Stimulated activated naive B cell treated with anti-CD40 and anti-IgM and Interleukin-4, amounts not matched to agents 10 μg/mL and 1 μg/mL and 100 μg/mL, for 72 hours (primary cell): ENCODE results near the gene NPEPL1.
A peak's percentile ranks its signal among the peaks of the same experiment; 100 is the strongest.

Experiments
- ATAC-seq, 2 donors: fragments of 150-1000 bp; cut with Tn5 transposase; replicated peaks; 2 replicates each; pipeline ENCODE4 v1.10.0; 2021; ENCODE audit warnings: moderate library complexity in 1 of 2
- DNase-seq: peaks from one replicate; pipeline ENCODE4 v3.0.0; 2021
- H3K27ac Mint-ChIP-seq: one replicate; pipeline ENCODE4 v1.8.0; 2022; ENCODE audit warnings: mild to moderate bottlenecking, mixed read lengths
- H3K27me3 Mint-ChIP-seq, 2 donors: one replicate each; pipeline ENCODE4 v1.8.0; 2022; ENCODE audit warnings: mixed read lengths in 2 of 2
- H3K36me3 Mint-ChIP-seq, 2 donors: one replicate each; pipeline ENCODE4 v1.8.0; 2022; ENCODE audit warnings: mixed read lengths in 2 of 2, mild to moderate bottlenecking in 1 of 2
- H3K4me1 Mint-ChIP-seq, 2 donors: one replicate each; pipeline ENCODE4 v1.8.0; 2022; ENCODE audit warnings: mixed read lengths in 2 of 2, mild to moderate bottlenecking in 1 of 2
- H3K4me3 Mint-ChIP-seq, 2 donors: one replicate each; pipeline ENCODE4 v1.8.0; 2022; ENCODE audit warnings: mild to moderate bottlenecking in 2 of 2, mixed read lengths in 2 of 2, moderate library complexity in 1 of 2
- H3K9me3 Mint-ChIP-seq, 2 donors: one replicate each; pipeline ENCODE4 v1.8.0; 2022; ENCODE audit warnings: mixed read lengths in 2 of 2, mild to moderate bottlenecking in 1 of 2

NPEPL1 gene

GRCh38 chr20:58665606-58666005 is 27.0 kb upstream of the NPEPL1 start:
- Mint-ChIP-seq H3K4me1 (peaks cover 13 to 38% of the 10 kb centered on the region in 2 donors), H3K36me3 (peaks cover 19 to 55% of the 10 kb centered on the region in 2 donors), H3K4me3 (no peak overlapping the region), H3K27ac (no peak overlapping the region), H3K9me3 (no peaks in the 10 kb centered on the region), H3K27me3 (no peaks in the 10 kb centered on the region)
- ATAC-seq (no peak), DNase-seq (no peak)

- H3K9me3 Mint-ChIP-seq, result no peaks in the 10 kb centered on the region
- H3K36me3 Mint-ChIP-seq, result peaks cover 17 to 49% of the 10 kb centered on the region in 2 donors
- DNase-seq, result no peak
- H3K27me3 Mint-ChIP-seq, result no peaks in the 10 kb centered on the region
- ATAC-seq, result no peak
- no peak overlapping the region for H3K4me3 Mint-ChIP-seq
- no peak overlapping the region for H3K27ac Mint-ChIP-seq
- peaks cover 8 to 27% of the 10 kb centered on the region in 2 donors for H3K4me1 Mint-ChIP-seq
Measured at GRCh38 chr20:58666702-58667101, 25.9 kb upstream of the NPEPL1 start.

- no peak for ATAC-seq
- Mint-ChIP-seq H3K4me1 (peaks cover 8 to 22% of the 10 kb centered on the region in 2 donors), H3K27me3 (no peaks in the 10 kb centered on the region), H3K36me3 (peaks cover 17 to 46% of the 10 kb centered on the region in 2 donors), H3K9me3 (no peaks in the 10 kb centered on the region), H3K4me3 (no peak overlapping the region), H3K27ac (no peak overlapping the region)
- DNase-seq, result no peak
Measured at GRCh38 chr20:58667975-58668374, 24.6 kb upstream of the NPEPL1 start.

GRCh38 chr20:58668901-58669286 is 23.7 kb upstream of the NPEPL1 start:
- ATAC-seq, result no peak
- Mint-ChIP-seq H3K27me3 (no peaks in the 10 kb centered on the region), H3K4me3 (no peak overlapping the region), H3K36me3 (peaks cover 20 to 47% of the 10 kb centered on the region in 2 donors), H3K27ac (no peak overlapping the region), H3K4me1 (peaks cover 7 to 22% of the 10 kb centered on the region in 2 donors), H3K9me3 (no peaks in the 10 kb centered on the region)
- DNase-seq, result no peak

- DNase-seq (no peak), ATAC-seq (peak; percentile 52 to 55)
- Mint-ChIP-seq H3K27me3 (no peaks in the 10 kb centered on the region), H3K36me3 (peaks cover 20 to 50% of the 10 kb centered on the region in 2 donors), H3K4me3 (no peak overlapping the region), H3K9me3 (no peaks in the 10 kb centered on the region), H3K4me1 (peaks cover 7 to 22% of the 10 kb centered on the region in 2 donors), H3K27ac (no peak overlapping the region)
Measured at GRCh38 chr20:58669287-58670006, 23.2 kb upstream of the NPEPL1 start.

- H3K4me3 Mint-ChIP-seq, result no peak overlapping the region
- no peak overlapping the region for H3K27ac Mint-ChIP-seq
- H3K36me3 Mint-ChIP-seq, result peaks cover 20 to 54% of the 10 kb centered on the region in 2 donors
- no peaks in the 10 kb centered on the region for H3K27me3 Mint-ChIP-seq
- peaks cover 7 to 20% of the 10 kb centered on the region in 2 donors for H3K4me1 Mint-ChIP-seq
- ATAC-seq (no peak), DNase-seq (no peak)
- H3K9me3 Mint-ChIP-seq, result no peaks in the 10 kb centered on the region
Measured at GRCh38 chr20:58670102-58670501, 22.5 kb upstream of the NPEPL1 start.

GRCh38 chr20:58670659-58671058 is 21.9 kb upstream of the NPEPL1 start:
- peaks cover 25 to 57% of the 10 kb centered on the region in 2 donors for H3K36me3 Mint-ChIP-seq

GRCh38 chr20:58673119-58673518 is 19.5 kb upstream of the NPEPL1 start:
- peaks cover 7 to 13% of the 10 kb centered on the region in 2 donors for H3K4me1 Mint-ChIP-seq

More at GRCh38 chr20:58670659-58671058, 21.9 kb upstream of the NPEPL1 start:
- no peak overlapping the region for H3K4me3 Mint-ChIP-seq
- ATAC-seq (no peak), DNase-seq (no peak)
- no peak overlapping the region for H3K27ac Mint-ChIP-seq
- no peaks in the 10 kb centered on the region for H3K9me3 Mint-ChIP-seq
- peaks cover 7 to 14% of the 10 kb centered on the region in 2 donors for H3K4me1 Mint-ChIP-seq
- no peaks in the 10 kb centered on the region for H3K27me3 Mint-ChIP-seq

GRCh38 chr20:58675146-58675584 is 17.4 kb upstream of the NPEPL1 start:
- Mint-ChIP-seq H3K9me3 (no peaks in the 10 kb centered on the region), H3K27ac (no peak overlapping the region), H3K4me1 (peaks cover 0 to 3% of the 10 kb centered on the region in 2 donors), H3K4me3 (no peak overlapping the region), H3K27me3 (no peaks in the 10 kb centered on the region), H3K36me3 (peaks cover 34 to 67% of the 10 kb centered on the region in 2 donors)
- DNase-seq, result no peak
- no peak for ATAC-seq

More at GRCh38 chr20:58673119-58673518, 19.5 kb upstream of the NPEPL1 start:
- no peak for ATAC-seq
- H3K27me3 Mint-ChIP-seq, result no peaks in the 10 kb centered on the region
- H3K4me3 Mint-ChIP-seq, result no peak overlapping the region
- peaks cover 27 to 57% of the 10 kb centered on the region in 2 donors for H3K36me3 Mint-ChIP-seq
- H3K9me3 Mint-ChIP-seq, result no peaks in the 10 kb centered on the region
- H3K27ac Mint-ChIP-seq, result no peak overlapping the region
- no peak for DNase-seq

GRCh38 chr20:58675641-58676040 is 17.0 kb upstream of the NPEPL1 start:
- H3K36me3 Mint-ChIP-seq, result peaks cover 32 to 67% of the 10 kb centered on the region in 2 donors
- DNase-seq (no peak), ATAC-seq (no peak)
- no peaks in the 10 kb centered on the region for H3K9me3 Mint-ChIP-seq
- H3K27ac Mint-ChIP-seq, result no peak overlapping the region
- no peak overlapping the region for H3K4me3 Mint-ChIP-seq
- no peaks in the 10 kb centered on the region for H3K27me3 Mint-ChIP-seq
- H3K4me1 Mint-ChIP-seq, result peaks cover 0 to 1% of the 10 kb centered on the region in 2 donors

GRCh38 chr20:58676161-58676560 is 16.4 kb upstream of the NPEPL1 start:
- no peaks in the 10 kb centered on the region for H3K27me3 Mint-ChIP-seq
- peaks cover 0 to 1% of the 10 kb centered on the region in 2 donors for H3K4me1 Mint-ChIP-seq
- no peak for DNase-seq
- no peak overlapping the region for H3K4me3 Mint-ChIP-seq
- H3K9me3 Mint-ChIP-seq, result no peaks in the 10 kb centered on the region
- peaks cover 30 to 69% of the 10 kb centered on the region in 2 donors for H3K36me3 Mint-ChIP-seq
- no peak for ATAC-seq
- no peak overlapping the region for H3K27ac Mint-ChIP-seq

- H3K27ac Mint-ChIP-seq, result no peak overlapping the region
Measured at GRCh38 chr20:58677079-58677604, 15.5 kb upstream of the NPEPL1 start.

GRCh38 chr20:58677808-58678207 is 14.8 kb upstream of the NPEPL1 start:
- no peaks in the 10 kb centered on the region for H3K9me3 Mint-ChIP-seq
- H3K27me3 Mint-ChIP-seq, result no peaks in the 10 kb centered on the region
- H3K36me3 Mint-ChIP-seq, result peaks cover 29 to 71% of the 10 kb centered on the region in 2 donors
- H3K4me3 Mint-ChIP-seq, result no peak overlapping the region
- DNase-seq (no peak), ATAC-seq (no peak)
- peaks cover 0 to 1% of the 10 kb centered on the region in 2 donors for H3K4me1 Mint-ChIP-seq
- H3K27ac Mint-ChIP-seq, result no peak overlapping the region

More at GRCh38 chr20:58677079-58677604, 15.5 kb upstream of the NPEPL1 start:
- DNase-seq, result no peak
- no peak overlapping the region for H3K4me3 Mint-ChIP-seq
- no peaks in the 10 kb centered on the region for H3K27me3 Mint-ChIP-seq
- ATAC-seq, result no peak
- H3K36me3 Mint-ChIP-seq, result peaks cover 29 to 68% of the 10 kb centered on the region in 2 donors
- H3K9me3 Mint-ChIP-seq, result no peaks in the 10 kb centered on the region
- H3K4me1 Mint-ChIP-seq, result peaks cover 0 to 1% of the 10 kb centered on the region in 2 donors

- no peak for DNase-seq
- H3K27me3 Mint-ChIP-seq, result no peaks in the 10 kb centered on the region
- H3K9me3 Mint-ChIP-seq, result no peaks in the 10 kb centered on the region
- H3K4me3 Mint-ChIP-seq, result no peak overlapping the region
- peaks cover 24 to 63% of the 10 kb centered on the region in 2 donors for H3K36me3 Mint-ChIP-seq
- H3K4me1 Mint-ChIP-seq, result peaks cover 0 to 1% of the 10 kb centered on the region in 2 donors
- H3K27ac Mint-ChIP-seq, result no peak overlapping the region
- ATAC-seq, result no peak
Measured at GRCh38 chr20:58678806-58679205, 13.8 kb upstream of the NPEPL1 start.
